ENCODE measurements around the gene AP1G2.
A peak's percentile ranks its signal among the peaks of the same experiment; 100 is the strongest.

Gene AP1G2

DNA sequence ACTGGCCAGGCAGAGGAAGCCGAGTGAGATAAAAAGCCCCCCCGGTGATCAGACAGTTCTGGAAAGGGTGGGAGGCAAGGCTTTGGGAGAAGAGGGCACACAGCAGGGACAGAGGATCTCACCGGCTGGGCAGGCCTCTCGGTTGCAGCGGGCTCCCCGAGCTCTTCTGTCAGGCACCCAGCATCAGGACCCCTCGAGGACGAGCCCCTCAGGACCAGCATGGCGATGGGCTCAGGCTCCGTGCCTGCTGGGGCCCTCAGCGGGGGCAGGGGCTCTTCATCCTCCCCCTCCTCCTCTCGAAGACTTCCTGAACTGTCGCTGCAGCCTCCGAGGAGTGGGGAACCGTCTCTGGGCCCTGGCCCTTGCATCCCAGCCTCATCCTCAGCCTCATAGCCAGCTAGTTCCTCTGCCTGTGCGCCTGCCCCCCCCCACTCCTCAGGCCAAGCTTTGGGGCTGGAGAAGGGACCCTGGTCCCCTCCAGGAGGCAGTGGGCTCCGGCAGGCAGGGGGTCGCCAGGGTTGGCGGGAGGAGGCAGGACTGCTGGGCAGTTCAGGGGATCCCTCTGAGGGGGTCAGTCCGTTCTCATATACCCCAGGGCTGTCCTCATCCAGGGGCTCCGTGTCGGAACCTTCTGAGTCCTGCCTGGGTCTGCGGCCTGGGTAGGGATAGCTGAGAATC, 3.4 kb upstream of the AP1G2 start:
- no peak overlapping the region for H3K27ac ChIP-seq (ENCODE audit: low read length, poor library complexity, severe bottlenecking)
- peaks cover 40 to 48% of the 10 kb centered on the region in 2 experiments for H3K27me3 ChIP-seq (ENCODE audit: control insufficient read depth in 1 of 2, insufficient read depth in 1 of 2, low read length in 2 of 2)
- H2BK120ac ChIP-seq (ENCODE audit: low read depth, low read length), result no peak overlapping the region
- H4K91ac ChIP-seq (ENCODE audit: low read length), result no peak overlapping the region
- no peaks in the 10 kb centered on the region for H3K9me3 ChIP-seq (ENCODE audit: control insufficient read depth, low read length)
- no peak overlapping the region for H2BK5ac ChIP-seq (ENCODE audit: low read depth, low read length, poor library complexity, severe bottlenecking)
- H2AK5ac ChIP-seq (ENCODE audit: low read length, severe bottlenecking), result no peak overlapping the region
- H3K79me1 ChIP-seq (replicated peaks; ENCODE audit: low read length, poor library complexity, severe bottlenecking), result peaks cover 11% of the 10 kb centered on the region
- H2BK12ac ChIP-seq (ENCODE audit: low read length in 2 of 2), result no peak overlapping the region
- no peak overlapping the region for H3K23ac ChIP-seq (ENCODE audit: low read length in 2 of 2)
- no peak overlapping the region for H2BK15ac ChIP-seq (ENCODE audit: low read depth, poor library complexity, severe bottlenecking)
- peaks cover 16% of the 10 kb centered on the region for H3K4me1 ChIP-seq (ENCODE audit: control insufficient read depth, insufficient read depth, low read depth, low read length)
- H3K36me3 ChIP-seq (ENCODE audit: control insufficient read depth in 1 of 2, insufficient read depth in 2 of 2, low read depth in 1 of 2, low read length in 2 of 2), result peaks cover 0 to 7% of the 10 kb centered on the region in 2 experiments
- peak overlapping the region; percentile 4 for H4K8ac ChIP-seq (ENCODE audit: low read length)
- 81% methylated on average over 22 of the region's 23 CpGs for WGBS
- H3K4ac ChIP-seq (ENCODE audit: low read depth in 1 of 2, low read length in 2 of 2), result no peak overlapping the region
- DNase-seq, result no peak
- H3K18ac ChIP-seq (ENCODE audit: low read depth in 1 of 2, low read length in 2 of 2), result no peak overlapping the region
- H3K14ac ChIP-seq (ENCODE audit: low read length in 2 of 2), result no peak overlapping the region
- H3K4me3 ChIP-seq (ENCODE audit: insufficient read depth in 1 of 2, low read depth in 1 of 2, low read length in 2 of 2), result no peak overlapping the region
- no peak overlapping the region for H3K9ac ChIP-seq (ENCODE audit: low read length)
- H2AFZ ChIP-seq (ENCODE audit: low read depth, low read length), result no peak overlapping the region
- no peak overlapping the region for H3K4me2 ChIP-seq (ENCODE audit: low read length, poor library complexity, severe bottlenecking)

DNA sequence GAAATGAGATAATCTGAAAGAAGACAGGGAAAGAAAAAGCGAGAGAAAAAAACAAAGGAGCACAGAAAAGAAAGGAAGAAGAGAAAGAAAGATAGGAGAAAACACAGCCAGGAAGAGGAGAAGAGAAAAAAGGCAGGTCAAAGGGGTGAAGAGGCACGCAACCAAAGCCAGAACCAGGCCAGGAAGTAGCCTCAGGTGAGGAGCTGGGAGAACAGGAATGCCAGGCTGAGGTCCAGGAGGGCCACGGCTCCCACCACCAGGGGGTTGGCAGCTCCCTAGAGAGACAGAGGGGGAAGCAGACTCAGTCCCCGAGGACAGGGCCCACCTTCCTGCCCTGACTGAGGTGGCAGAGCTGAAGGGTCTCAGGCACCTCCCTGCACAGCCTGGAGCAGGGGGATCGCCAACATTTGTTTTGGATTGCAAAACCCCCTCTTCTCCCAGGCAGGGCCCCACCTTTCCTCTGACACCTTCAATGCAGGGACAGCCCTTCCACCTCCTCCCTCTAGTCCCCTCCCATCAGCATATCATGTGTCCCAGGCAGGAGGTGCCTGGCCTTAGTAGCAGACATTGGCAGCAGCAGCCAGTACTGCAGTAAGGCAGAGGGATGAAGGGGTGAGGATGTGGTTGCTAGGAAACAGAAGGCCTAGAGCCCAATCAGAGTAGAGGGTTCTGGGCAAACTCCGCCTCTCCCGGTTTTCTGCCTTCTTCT, 2.0 kb upstream of the AP1G2 start:
- DNase-seq, result no peak
- Histone ChIP-seq H2AK5ac (ENCODE audit: low read length, severe bottlenecking) (no peak overlapping the region), H3K18ac (ENCODE audit: low read depth in 1 of 2, low read length in 2 of 2) (no peak overlapping the region), H2BK5ac (ENCODE audit: low read depth, low read length, poor library complexity, severe bottlenecking) (no peak overlapping the region), H4K8ac (ENCODE audit: low read length) (no peak overlapping the region), H3K27me3 (ENCODE audit: control insufficient read depth in 1 of 2, insufficient read depth in 1 of 2, low read length in 2 of 2) (peaks cover 30 to 35% of the 10 kb centered on the region in 2 experiments), H3K4me2 (ENCODE audit: low read length, poor library complexity, severe bottlenecking) (no peak overlapping the region), H2AFZ (ENCODE audit: low read depth, low read length) (no peak overlapping the region), H3K27ac (ENCODE audit: low read length, poor library complexity, severe bottlenecking) (no peak overlapping the region), H3K9ac (ENCODE audit: low read length) (no peak overlapping the region), H3K4ac (ENCODE audit: low read depth in 1 of 2, low read length in 2 of 2) (no peak overlapping the region), H2BK15ac (ENCODE audit: low read depth, poor library complexity, severe bottlenecking) (peak overlapping the region; percentile 8), H3K79me1 (replicated peaks; ENCODE audit: low read length, poor library complexity, severe bottlenecking) (peaks cover 22% of the 10 kb centered on the region), H3K4me3 (ENCODE audit: insufficient read depth in 1 of 2, low read depth in 1 of 2, low read length in 2 of 2) (no peak overlapping the region), H3K14ac (ENCODE audit: low read length in 2 of 2) (no peak overlapping the region), H3K36me3 (ENCODE audit: control insufficient read depth in 1 of 2, insufficient read depth in 2 of 2, low read depth in 1 of 2, low read length in 2 of 2) (peaks cover 3 to 18% of the 10 kb centered on the region in 2 experiments), H3K23ac (ENCODE audit: low read length in 2 of 2) (peak overlapping the region in 1 of 2 experiments; percentile 37), H3K4me1 (ENCODE audit: control insufficient read depth, insufficient read depth, low read depth, low read length) (peaks cover 15% of the 10 kb centered on the region), H2BK12ac (ENCODE audit: low read length in 2 of 2) (no peak overlapping the region), H4K91ac (ENCODE audit: low read length) (peak overlapping the region; percentile 54), H3K9me3 (ENCODE audit: control insufficient read depth, low read length) (no peaks in the 10 kb centered on the region), H2BK120ac (ENCODE audit: low read depth, low read length) (no peak overlapping the region)
- WGBS, result 65% methylated on average over 7 of the region's 7 CpGs

DNA sequence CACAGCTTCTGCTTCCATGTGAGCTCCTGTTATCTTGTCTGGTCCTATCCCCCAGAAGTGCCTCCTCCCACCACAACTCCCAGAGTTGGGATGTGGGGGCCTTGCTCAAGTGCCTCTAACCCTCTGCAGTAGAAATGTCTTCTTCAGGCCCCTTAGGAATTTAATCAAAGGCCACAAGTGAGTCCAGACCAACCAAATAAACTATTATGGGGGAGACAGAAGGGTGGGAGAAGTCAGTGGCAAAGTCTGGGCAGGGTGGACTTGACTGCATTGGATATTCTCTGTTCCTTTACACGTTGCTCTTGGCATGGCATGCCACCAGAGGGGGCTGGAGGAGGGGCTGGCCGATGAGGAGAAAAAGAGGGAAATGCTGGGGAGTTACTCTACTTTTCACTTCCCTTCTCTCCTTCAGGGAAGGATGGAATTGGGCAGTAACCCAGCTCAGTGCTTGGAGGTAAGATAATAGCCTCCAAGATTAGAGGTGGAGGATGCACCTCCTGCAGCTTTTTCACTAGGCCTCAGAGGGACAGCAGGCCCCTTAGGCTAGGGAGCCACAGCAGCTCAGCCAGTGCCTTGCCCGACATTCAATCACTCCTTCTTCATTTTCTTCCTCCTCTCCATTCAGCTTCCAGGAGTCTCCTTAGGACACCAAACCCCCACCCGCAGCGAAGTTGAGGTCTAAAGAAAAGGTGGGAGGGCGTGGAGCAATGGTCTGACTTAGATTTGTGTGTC, 1.2 kb upstream of the AP1G2 start:
- Histone ChIP-seq H3K9ac (ENCODE audit: low read length) (no peak overlapping the region), H2AK5ac (ENCODE audit: low read length, severe bottlenecking) (peak overlapping the region; percentile 33), H3K36me3 (ENCODE audit: control insufficient read depth in 1 of 2, insufficient read depth in 2 of 2, low read depth in 1 of 2, low read length in 2 of 2) (peaks cover 3 to 27% of the 10 kb centered on the region in 2 experiments), H3K4me2 (ENCODE audit: low read length, poor library complexity, severe bottlenecking) (no peak overlapping the region), H2BK12ac (ENCODE audit: low read length in 2 of 2) (no peak overlapping the region), H2BK15ac (ENCODE audit: low read depth, poor library complexity, severe bottlenecking) (no peak overlapping the region), H3K23ac (ENCODE audit: low read length in 2 of 2) (no peak overlapping the region), H3K14ac (ENCODE audit: low read length in 2 of 2) (no peak overlapping the region), H2BK5ac (ENCODE audit: low read depth, low read length, poor library complexity, severe bottlenecking) (no peak overlapping the region), H4K8ac (ENCODE audit: low read length) (peak overlapping the region; percentile 28), H2AFZ (ENCODE audit: low read depth, low read length) (no peak overlapping the region), H3K18ac (ENCODE audit: low read depth in 1 of 2, low read length in 2 of 2) (no peak overlapping the region), H3K4me1 (ENCODE audit: control insufficient read depth, insufficient read depth, low read depth, low read length) (peaks cover 15% of the 10 kb centered on the region), H3K79me1 (replicated peaks; ENCODE audit: low read length, poor library complexity, severe bottlenecking) (peaks cover 29% of the 10 kb centered on the region), H3K4me3 (ENCODE audit: insufficient read depth in 1 of 2, low read depth in 1 of 2, low read length in 2 of 2) (no peak overlapping the region), H4K91ac (ENCODE audit: low read length) (no peak overlapping the region), H3K4ac (ENCODE audit: low read depth in 1 of 2, low read length in 2 of 2) (no peak overlapping the region), H3K27me3 (ENCODE audit: control insufficient read depth in 1 of 2, insufficient read depth in 1 of 2, low read length in 2 of 2) (peaks cover 28 to 34% of the 10 kb centered on the region in 2 experiments), H3K27ac (ENCODE audit: low read length, poor library complexity, severe bottlenecking) (no peak overlapping the region), H3K9me3 (ENCODE audit: control insufficient read depth, low read length) (no peaks in the 10 kb centered on the region), H2BK120ac (ENCODE audit: low read depth, low read length) (no peak overlapping the region)
- 11% methylated on average over 1 of the region's 6 CpGs for WGBS
- DNase-seq, result peak; percentile 24
